Spleen (tissue), 7 donors: ENCODE data around the gene KIAA0586.

Source experiments
- POLR2A ChIP-seq, 3 donors: fragments of 450-650 bp; IDR thresholded peaks; one replicate each; pipeline ENCODE4 v1.5.1; 2017; ENCODE audit warnings: antibody characterized with exemption in 3 of 3, mild to moderate bottlenecking in 1 of 3
- TF ChIP-seq, protein P1 (sequence below), 11 experiments: fragments of 200-600 bp in 7 of 11; fragments of 450-650 bp in 4 of 11; sonication (generic) in 4 of 11; IDR thresholded peaks in 8 of 11; conservative IDR thresholded peaks in 3 of 11; 1 replicate in 7 of 11; 2 replicates in 4 of 11; pipeline versions ENCODE4 v1.4.0 to v1.8.0; 2016 to 2021; ENCODE audit warnings: antibody characterized with exemption in 11 of 11, inconsistent platforms in 4 of 11, mild to moderate bottlenecking in 1 of 11
- donor health status: DM: no; HTN: no; CAD: no; lungs with moderate emphysema.
- donor health status: DM: no; HTN: no; CAD: no.
- donor health status: DM: no; HTN: no; CAD: no.

GRCh38 chr14:58395562-58395811, 32.0 kb upstream of the KIAA0586 start:
- TF ChIP-seq POLR2A (IDR thresholded peaks at IDR 0.05), result no peak
- TF ChIP-seq, protein P1, sequence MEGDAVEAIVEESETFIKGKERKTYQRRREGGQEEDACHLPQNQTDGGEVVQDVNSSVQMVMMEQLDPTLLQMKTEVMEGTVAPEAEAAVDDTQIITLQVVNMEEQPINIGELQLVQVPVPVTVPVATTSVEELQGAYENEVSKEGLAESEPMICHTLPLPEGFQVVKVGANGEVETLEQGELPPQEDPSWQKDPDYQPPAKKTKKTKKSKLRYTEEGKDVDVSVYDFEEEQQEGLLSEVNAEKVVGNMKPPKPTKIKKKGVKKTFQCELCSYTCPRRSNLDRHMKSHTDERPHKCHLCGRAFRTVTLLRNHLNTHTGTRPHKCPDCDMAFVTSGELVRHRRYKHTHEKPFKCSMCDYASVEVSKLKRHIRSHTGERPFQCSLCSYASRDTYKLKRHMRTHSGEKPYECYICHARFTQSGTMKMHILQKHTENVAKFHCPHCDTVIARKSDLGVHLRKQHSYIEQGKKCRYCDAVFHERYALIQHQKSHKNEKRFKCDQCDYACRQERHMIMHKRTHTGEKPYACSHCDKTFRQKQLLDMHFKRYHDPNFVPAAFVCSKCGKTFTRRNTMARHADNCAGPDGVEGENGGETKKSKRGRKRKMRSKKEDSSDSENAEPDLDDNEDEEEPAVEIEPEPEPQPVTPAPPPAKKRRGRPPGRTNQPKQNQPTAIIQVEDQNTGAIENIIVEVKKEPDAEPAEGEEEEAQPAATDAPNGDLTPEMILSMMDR (IDR thresholded peaks at IDR 0.05 in 8 of 11, conservative IDR thresholded peaks at IDR 0.05 in 3 of 11), result peak in 1 of 11 experiments; percentile 30
